HG03354 (cell line): ENCODE measurements around the gene SP140L.
"Not testable (repeated sequence)": the region's sequence is repeated elsewhere in the genome, so short reads cannot be mapped to it uniquely, and the experiment has no call there.

Experiments
- ATAC-seq: cut with Tn5 transposase; IDR thresholded peaks from one replicate; pipeline ENCODE4 v1.9.1; 2021; ENCODE audit warnings: mild to moderate bottlenecking; ENCODE audit not compliant: unreplicated experiment, poor library complexity, severe bottlenecking

The SP140L gene

DNA sequence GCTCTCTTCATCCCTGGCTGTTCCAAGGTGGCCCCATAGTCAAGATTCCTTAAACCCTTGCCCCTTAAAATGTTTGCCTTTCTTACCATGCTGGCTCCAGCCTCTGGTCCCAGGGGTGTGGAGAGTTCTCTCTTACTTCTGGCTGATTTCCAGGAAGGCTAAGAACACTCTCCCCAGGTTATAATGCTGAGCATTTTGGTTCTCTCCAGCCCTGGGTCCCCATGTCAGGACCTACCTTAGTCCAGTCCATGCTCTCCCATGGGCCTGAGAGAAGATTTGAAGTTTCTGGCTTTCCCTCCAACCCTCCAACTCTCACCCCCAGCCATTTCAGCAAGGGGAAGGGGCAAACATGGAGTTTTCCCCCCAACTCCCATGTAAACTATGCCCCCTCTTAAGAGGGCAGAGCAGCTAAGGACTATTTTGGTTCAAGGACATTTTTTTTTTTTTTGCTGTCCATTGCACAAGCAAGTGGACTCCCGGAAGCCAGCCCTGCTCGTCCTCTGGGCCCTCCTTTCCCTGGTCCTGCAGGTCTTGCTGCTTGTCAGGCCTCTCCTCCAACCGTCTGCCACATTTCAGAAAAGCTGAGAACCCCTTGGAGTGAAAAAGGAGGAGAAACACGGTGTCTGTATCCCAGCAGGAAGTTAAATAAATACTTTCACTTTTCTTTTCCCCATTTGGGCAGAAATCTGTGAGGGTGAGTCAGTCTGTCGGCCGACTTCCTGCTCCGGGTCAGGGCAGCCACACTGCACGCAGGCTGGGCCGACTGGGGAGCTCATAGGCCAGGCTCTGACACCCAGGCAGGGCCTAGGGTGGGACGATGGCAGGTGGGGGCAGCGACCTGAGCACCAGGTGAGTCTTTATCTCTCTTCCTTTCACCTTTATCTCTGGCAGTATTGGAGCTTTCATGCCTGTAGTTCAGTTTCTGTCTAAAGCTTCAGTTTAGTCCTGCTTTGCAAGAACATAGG, at the start of gene SP140L:
SP140L (plus strand) TSS at position 741 of the 965 bp plus-strand sequence; CDS start at position 818, 77 bp downstream.
- ATAC-seq, result peak; percentile 93

- no peak for ATAC-seq
These were observed 44.1 kb upstream of the SP140L start for GRCh38 chr2:230282936-230283335.

DNA sequence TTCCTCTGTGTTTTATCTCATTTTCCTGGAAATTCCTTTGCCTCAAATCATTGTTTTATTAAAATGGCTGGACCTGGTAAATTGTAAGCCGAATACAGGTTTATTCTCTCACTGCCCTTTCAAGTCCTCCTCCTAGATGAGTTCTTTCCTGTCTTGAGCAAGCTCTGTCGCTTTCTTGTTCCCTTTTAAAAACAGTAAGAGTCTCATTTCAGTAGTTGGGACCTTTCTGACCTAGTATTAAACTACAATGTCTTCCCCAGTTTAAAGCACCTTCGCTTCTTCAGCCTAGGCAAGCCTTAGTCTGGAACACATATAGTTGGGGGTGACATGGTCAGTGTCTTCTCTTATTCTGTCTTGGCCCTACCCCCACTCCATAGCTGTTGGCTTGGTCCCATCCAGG, 40.9 kb upstream of the SP140L start:
- no peak for ATAC-seq

GRCh38 chr2:230289311-230289710, 37.7 kb upstream of the SP140L start:
- not testable (repeated sequence) for ATAC-seq

GRCh38 chr2:230295192-230295591, 31.8 kb upstream of the SP140L start:
- ATAC-seq, result no peak

DNA sequence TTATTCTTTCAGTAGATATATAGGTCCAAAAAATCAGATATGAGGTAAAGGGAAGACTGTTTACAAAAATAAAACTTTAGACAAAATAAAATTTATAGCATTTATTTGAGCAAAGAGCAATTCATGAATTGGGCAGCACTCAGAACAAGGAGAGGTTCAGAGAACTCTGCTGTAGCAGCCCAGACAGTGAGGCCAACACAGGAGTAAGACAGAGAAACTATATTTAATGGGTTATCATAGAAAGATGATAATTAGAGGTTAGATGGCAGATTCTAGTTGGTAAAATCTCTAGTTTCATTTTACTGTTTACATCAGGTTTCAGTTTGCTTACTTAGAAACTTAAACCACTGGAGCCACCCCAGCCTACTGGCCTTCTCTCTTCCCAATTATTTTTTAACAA, 30.1 kb upstream of the SP140L start:
- ATAC-seq, result no peak

DNA sequence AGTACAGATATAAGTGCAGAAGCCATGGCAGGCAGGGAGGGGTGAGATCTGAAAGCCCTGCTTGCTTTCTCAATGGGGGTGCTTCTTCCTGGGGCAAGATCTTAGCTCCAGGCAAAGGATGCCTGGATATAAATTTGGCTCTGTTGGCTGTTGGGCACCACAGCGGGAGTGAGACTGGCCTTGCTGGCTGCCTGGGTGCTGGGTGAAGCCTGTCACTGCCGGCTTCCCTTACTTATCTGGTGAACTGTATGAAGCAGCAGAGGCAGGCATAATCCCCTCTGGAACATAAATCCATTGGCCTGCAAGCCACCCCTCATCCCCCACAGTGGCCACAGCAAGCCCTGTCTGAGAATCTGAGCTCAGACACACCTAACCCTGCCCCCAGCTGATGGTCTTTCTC, 27.4 kb upstream of the SP140L start:
- no peak for ATAC-seq

DNA sequence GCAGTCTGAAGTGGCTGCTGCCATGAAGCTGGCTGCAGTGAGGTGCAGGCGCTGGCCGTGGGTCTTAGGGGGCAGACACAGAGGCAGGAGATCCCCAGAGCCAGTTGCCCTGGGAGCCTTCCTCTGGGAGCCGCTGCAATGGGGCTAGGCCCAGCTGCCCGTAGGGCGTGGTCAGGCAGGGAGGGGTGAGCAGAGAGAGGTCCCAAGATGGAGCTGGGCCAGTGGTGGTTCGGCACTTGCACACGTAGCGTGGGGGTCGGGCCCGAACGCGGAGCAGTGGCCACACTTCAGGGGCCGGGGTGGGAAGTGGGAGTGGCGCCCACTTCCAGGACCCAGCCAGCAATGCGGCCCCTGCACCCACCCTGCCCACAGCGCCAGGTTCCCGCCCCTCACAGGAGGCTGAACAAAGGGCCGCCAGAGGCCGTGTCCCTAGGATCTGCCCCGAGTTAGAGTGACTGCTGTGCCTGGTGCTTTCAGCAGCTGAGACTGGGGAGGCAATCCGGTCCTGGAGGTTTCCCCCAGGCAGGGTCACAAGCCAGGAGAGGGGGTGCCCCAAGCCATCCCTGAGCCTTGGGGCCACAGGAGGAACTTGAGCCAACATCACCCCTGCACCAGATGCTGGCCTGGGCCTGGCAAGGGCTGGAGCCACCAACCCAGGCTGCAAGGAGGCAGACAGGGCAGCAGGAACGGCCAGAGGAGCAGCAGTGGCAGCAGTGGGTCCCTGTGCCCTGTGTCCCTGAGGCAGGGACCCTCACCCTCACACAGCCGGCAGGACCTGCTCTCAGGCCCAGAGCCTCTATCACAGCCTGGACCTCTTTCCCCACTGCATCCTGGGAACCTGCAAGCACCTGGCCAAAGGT, 21.3 kb upstream of the SP140L start:
- no peak for ATAC-seq

GRCh38 chr2:230306474-230306873, 20.5 kb upstream of the SP140L start:
- ATAC-seq, result no peak

DNA sequence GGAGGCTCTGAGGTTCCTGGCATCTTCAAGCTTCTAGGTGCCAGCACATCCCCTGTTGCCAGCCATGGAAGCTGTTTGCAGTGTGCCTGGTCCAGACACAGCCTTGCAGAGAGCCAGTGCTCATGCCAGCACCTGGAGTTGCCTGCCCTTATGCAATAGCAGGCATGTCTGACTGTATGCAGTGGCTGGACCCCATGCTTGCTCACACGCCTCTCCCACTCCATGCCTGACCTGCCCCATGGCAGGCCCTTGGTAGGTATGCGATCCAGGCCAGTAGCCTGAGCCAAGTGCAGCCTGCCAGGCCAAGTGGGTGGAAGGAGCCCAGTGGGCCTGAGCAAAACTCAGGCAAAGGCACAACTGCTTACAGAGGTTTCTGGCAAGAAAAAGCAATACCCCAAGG, 19.5 kb upstream of the SP140L start:
- ATAC-seq, result no peak

GRCh38 chr2:230308402-230309000, 18.5 kb upstream of the SP140L start:
- ATAC-seq, result no peak

DNA sequence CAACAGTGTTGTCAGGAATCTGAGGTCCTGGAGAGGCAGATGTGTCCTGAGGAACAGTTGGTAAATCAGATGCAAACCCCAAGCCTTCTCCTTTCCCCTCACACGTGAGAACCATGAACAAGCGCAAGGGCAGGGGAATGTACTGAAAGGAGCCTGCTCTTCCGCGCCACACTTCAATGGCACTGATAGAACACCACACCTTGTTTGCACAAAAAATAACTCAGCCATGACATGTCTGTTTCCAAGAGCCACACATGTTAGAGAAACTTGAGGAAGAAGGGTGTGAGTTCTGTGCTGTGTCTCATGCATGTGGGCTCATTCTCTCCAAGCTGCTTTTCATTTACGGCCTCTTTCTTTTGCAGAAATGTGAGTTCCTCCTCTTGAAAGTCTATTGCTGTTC, 16.2 kb upstream of the SP140L start:
- not testable (repeated sequence) for ATAC-seq

DNA sequence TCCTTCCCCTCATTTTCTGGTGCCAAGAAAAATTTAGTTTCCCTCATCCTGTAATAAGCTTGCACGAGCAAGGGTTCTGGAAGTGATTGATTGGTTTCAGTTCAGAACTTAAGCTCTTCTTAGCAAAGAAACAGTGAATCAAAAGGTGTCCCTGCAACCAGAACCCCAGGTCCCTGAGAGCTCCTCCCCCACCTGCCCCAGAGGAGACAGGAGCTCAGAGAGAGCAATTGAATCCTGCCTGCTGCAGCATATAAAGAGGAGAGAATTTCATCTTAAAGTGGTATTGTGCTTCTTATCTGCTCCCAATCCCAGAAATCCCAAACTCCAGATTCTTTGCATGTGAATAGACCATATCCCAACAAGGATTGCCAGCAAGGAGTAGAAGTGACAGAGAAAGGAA, 15.4 kb upstream of the SP140L start:
- not testable (repeated sequence) for ATAC-seq

GRCh38 chr2:230312638-230313037, 14.4 kb upstream of the SP140L start:
- ATAC-seq, result no peak

- ATAC-seq, result no peak
These were observed 9.6 kb upstream of the SP140L start for GRCh38 chr2:230317366-230317765.

- ATAC-seq, result peak; percentile 53
These were observed 8.5 kb upstream of the SP140L start for GRCh38 chr2:230318190-230319121.

- peak; percentile 91 for ATAC-seq
These were observed 7.7 kb upstream of the SP140L start for GRCh38 chr2:230319211-230319862.

DNA sequence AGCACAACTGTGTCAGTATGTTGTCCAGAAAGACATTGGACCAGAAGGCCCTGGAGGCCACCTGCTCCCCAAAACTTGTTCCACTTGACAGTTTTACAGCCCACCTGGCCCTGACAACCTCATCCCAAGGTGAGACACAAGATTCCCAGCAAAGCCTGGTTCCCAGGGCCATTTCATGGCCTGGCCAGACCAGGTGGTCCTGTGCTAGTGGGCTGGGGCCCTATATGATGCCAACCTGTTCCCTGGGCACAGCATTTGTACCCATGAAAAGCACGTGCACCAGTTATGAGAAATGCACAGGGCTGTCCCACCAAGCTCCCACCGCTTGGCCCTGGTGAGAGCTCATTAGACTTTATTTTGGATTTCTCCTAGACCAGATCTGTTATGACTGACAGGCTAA, 6.0 kb upstream of the SP140L start:
- ATAC-seq, result no peak
